NCI-H345 treated with DMSO at 0.1 percent for 48 hours (cell line): ENCODE data around the gene RAB44.

ENCODE experiments used
- DNase-seq: peaks from one replicate; lab custom pipeline; 2025; ENCODE audit not compliant: unreplicated experiment; lab: John Stamatoyannopoulos, UW

RAB44 gene

GRCh38 chr6:36769676-36770499, 72.3 kb downstream of the RAB44 start:
- no peak for DNase-seq

- DNase-seq: no peak
These were observed 73.5 kb downstream of the RAB44 start for GRCh38 chr6:36771145-36771544.

- no peak for DNase-seq
These were observed 74.8 kb downstream of the RAB44 start for GRCh38 chr6:36772397-36772796.

- DNase-seq: no peak
These were observed 76.7 kb downstream of the RAB44 start for GRCh38 chr6:36774331-36774730.

- no peak for DNase-seq
These were observed 78.5 kb downstream of the RAB44 start for GRCh38 chr6:36776167-36776566.

GRCh38 chr6:36777801-36778200, 80.2 kb downstream of the RAB44 start:
- DNase-seq: no peak

- DNase-seq: no peak
These were observed 81.6 kb downstream of the RAB44 start for GRCh38 chr6:36779227-36779626.

GRCh38 chr6:36780442-36781177, 83.0 kb downstream of the RAB44 start:
- DNase-seq: no peak

GRCh38 chr6:36781669-36782068, 84.0 kb downstream of the RAB44 start:
- no peak for DNase-seq
